ENCODE results near the gene MRS2.

- TF ChIP-seq, protein P1, sequence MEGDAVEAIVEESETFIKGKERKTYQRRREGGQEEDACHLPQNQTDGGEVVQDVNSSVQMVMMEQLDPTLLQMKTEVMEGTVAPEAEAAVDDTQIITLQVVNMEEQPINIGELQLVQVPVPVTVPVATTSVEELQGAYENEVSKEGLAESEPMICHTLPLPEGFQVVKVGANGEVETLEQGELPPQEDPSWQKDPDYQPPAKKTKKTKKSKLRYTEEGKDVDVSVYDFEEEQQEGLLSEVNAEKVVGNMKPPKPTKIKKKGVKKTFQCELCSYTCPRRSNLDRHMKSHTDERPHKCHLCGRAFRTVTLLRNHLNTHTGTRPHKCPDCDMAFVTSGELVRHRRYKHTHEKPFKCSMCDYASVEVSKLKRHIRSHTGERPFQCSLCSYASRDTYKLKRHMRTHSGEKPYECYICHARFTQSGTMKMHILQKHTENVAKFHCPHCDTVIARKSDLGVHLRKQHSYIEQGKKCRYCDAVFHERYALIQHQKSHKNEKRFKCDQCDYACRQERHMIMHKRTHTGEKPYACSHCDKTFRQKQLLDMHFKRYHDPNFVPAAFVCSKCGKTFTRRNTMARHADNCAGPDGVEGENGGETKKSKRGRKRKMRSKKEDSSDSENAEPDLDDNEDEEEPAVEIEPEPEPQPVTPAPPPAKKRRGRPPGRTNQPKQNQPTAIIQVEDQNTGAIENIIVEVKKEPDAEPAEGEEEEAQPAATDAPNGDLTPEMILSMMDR (IDR thresholded peaks at IDR 0.05; ENCODE audit: low read depth, low read length), result no peak
- no peak for TF ChIP-seq EZH2phosphoT487 (IDR thresholded peaks at IDR 0.05; ENCODE audit: low read depth)
These were observed 52.3 kb downstream of the MRS2 start for GRCh38 chr6:24455061-24455460.

Data from OCI-LY3 (cell line).